Nephron (organoid): ENCODE measurements around the gene LAMP5.

Source experiments
- H3K27ac Mint-ChIP-seq, 3 experiments: 2 replicates each; pipeline ENCODE4 v1.8.0; 2020; ENCODE audit warnings: mixed read lengths in 3 of 3, mild to moderate bottlenecking in 2 of 3, moderate library complexity in 1 of 3
- H3K27me3 Mint-ChIP-seq: 2 replicates; pipeline ENCODE4 v1.8.0; 2021; ENCODE audit warnings: low read depth, mild to moderate bottlenecking, moderate library complexity, mixed read lengths
- H3K36me3 Mint-ChIP-seq: 2 replicates; pipeline ENCODE4 v1.8.0; 2020; ENCODE audit warnings: low read depth, mixed read lengths
- H3K4me1 Mint-ChIP-seq: 2 replicates; pipeline ENCODE4 v1.8.0; 2020; ENCODE audit warnings: mixed read lengths
- H3K4me3 Mint-ChIP-seq, 3 experiments: 2 replicates each; pipeline ENCODE4 v1.8.0; 2020; ENCODE audit warnings: mild to moderate bottlenecking in 3 of 3, mixed read lengths in 3 of 3, moderate library complexity in 2 of 3
- H3K9me3 Mint-ChIP-seq: 2 replicates; pipeline ENCODE4 v1.8.0; 2020; ENCODE audit warnings: mixed read lengths
- CTCF ChIP-seq, 3 experiments: fragments of 200-600 bp; sonication (generic); IDR thresholded peaks; one replicate each; pipeline ENCODE4 v1.5.0; 2021; ENCODE audit warnings: antibody characterized with exemption in 3 of 3; ENCODE audit not compliant: unreplicated experiment in 3 of 3

The LAMP5 gene

GRCh38 chr20:9501473-9501872 lies 12.9 kb upstream of the LAMP5 start:
- no peaks in the 10 kb centered on the region for H3K36me3 Mint-ChIP-seq
- peaks cover 28% of the 10 kb centered on the region for H3K27me3 Mint-ChIP-seq
- H3K4me1 Mint-ChIP-seq: no peaks in the 10 kb centered on the region
- H3K27ac Mint-ChIP-seq: no peak overlapping the region
- H3K4me3 Mint-ChIP-seq: no peak overlapping the region
- no peaks in the 10 kb centered on the region for H3K9me3 Mint-ChIP-seq
- TF ChIP-seq CTCF (IDR thresholded peaks at IDR 0.05; ENCODE audit: unreplicated experiment in 3 of 3): no peak

GRCh38 chr20:9503526-9504245 lies 10.7 kb upstream of the LAMP5 start:
- H3K4me3 Mint-ChIP-seq: no peak overlapping the region

GRCh38 chr20:9506280-9506821 lies 8.0 kb upstream of the LAMP5 start:
- H3K4me1 Mint-ChIP-seq: no peaks in the 10 kb centered on the region
- peaks cover 77% of the 10 kb centered on the region for H3K27me3 Mint-ChIP-seq
- no peaks in the 10 kb centered on the region for H3K9me3 Mint-ChIP-seq
- TF ChIP-seq CTCF (IDR thresholded peaks at IDR 0.05; ENCODE audit: unreplicated experiment in 3 of 3): no peak
- H3K36me3 Mint-ChIP-seq: no peaks in the 10 kb centered on the region
- no peak overlapping the region for H3K27ac Mint-ChIP-seq
- no peak overlapping the region for H3K4me3 Mint-ChIP-seq

More at GRCh38 chr20:9503526-9504245, 10.7 kb upstream of the LAMP5 start:
- no peak for TF ChIP-seq CTCF (IDR thresholded peaks at IDR 0.05; ENCODE audit: unreplicated experiment in 3 of 3)
- Mint-ChIP-seq H3K36me3 (no peaks in the 10 kb centered on the region), H3K4me1 (no peaks in the 10 kb centered on the region), H3K27me3 (peaks cover 50% of the 10 kb centered on the region), H3K9me3 (no peaks in the 10 kb centered on the region), H3K27ac (no peak overlapping the region)

GRCh38 chr20:9506964-9507369 lies 7.4 kb upstream of the LAMP5 start:
- Mint-ChIP-seq H3K36me3 (no peaks in the 10 kb centered on the region), H3K27ac (no peak overlapping the region), H3K4me1 (no peaks in the 10 kb centered on the region), H3K4me3 (peak overlapping the region in 1 of 3 experiments; percentile 59), H3K27me3 (peaks cover 81% of the 10 kb centered on the region), H3K9me3 (no peaks in the 10 kb centered on the region)
- TF ChIP-seq CTCF (IDR thresholded peaks at IDR 0.05; ENCODE audit: unreplicated experiment in 3 of 3): no peak

GRCh38 chr20:9507544-9508239 lies 6.7 kb upstream of the LAMP5 start:
- no peak overlapping the region for H3K27ac Mint-ChIP-seq
- no peak for TF ChIP-seq CTCF (IDR thresholded peaks at IDR 0.05; ENCODE audit: unreplicated experiment in 3 of 3)
- H3K27me3 Mint-ChIP-seq: peaks cover 88% of the 10 kb centered on the region
- H3K4me3 Mint-ChIP-seq: peak overlapping the region in 1 of 3 experiments; percentile 41
- no peaks in the 10 kb centered on the region for H3K9me3 Mint-ChIP-seq
- no peaks in the 10 kb centered on the region for H3K36me3 Mint-ChIP-seq
- H3K4me1 Mint-ChIP-seq: no peaks in the 10 kb centered on the region
